NCI-H187 (cell line): Measurements from ENCODE around the gene TTC39C.
"Not testable (repeated sequence)": the region's sequence is repeated elsewhere in the genome, so short reads cannot be mapped to it uniquely, and the experiment has no call there.

Source experiments
- DNase-seq, 2 experiments: peaks; one replicate each; lab custom pipeline; 2025; lab: John Stamatoyannopoulos, UW

The TTC39C gene

GRCh38 chr18:24016643-24017042 lies 2.1 kb downstream of the TTC39C start:
- no peak for DNase-seq

- no peak for DNase-seq
These were observed 3.8 kb downstream of the TTC39C start for GRCh38 chr18:24018299-24018886.

GRCh38 chr18:24019641-24020331 lies 5.2 kb downstream of the TTC39C start:
- no peak for DNase-seq

GRCh38 chr18:24021505-24021904 lies 7.0 kb downstream of the TTC39C start:
- DNase-seq: no peak

- DNase-seq: no peak
These were observed 7.6 kb downstream of the TTC39C start for GRCh38 chr18:24022161-24022560.

- DNase-seq: no peak
These were observed 8.7 kb downstream of the TTC39C start for GRCh38 chr18:24023185-24023814.

- DNase-seq: no peak
These were observed 9.9 kb downstream of the TTC39C start for GRCh38 chr18:24024425-24024824.

- DNase-seq: no peak
These were observed 11.9 kb downstream of the TTC39C start for GRCh38 chr18:24026457-24026856.

GRCh38 chr18:24027156-24027827 lies 12.7 kb downstream of the TTC39C start:
- no peak for DNase-seq

GRCh38 chr18:24028946-24029345 lies 14.4 kb downstream of the TTC39C start:
- not testable (repeated sequence) for DNase-seq

GRCh38 chr18:24031318-24031717 lies 16.8 kb downstream of the TTC39C start:
- peak in 1 of 2 experiments; percentile 8 for DNase-seq

- no peak for DNase-seq
These were observed 17.4 kb downstream of the TTC39C start for GRCh38 chr18:24031916-24032315.

GRCh38 chr18:24033641-24034412 lies 19.3 kb downstream of the TTC39C start:
- DNase-seq: no peak

GRCh38 chr18:24035316-24035715 lies 20.8 kb downstream of the TTC39C start:
- DNase-seq: no peak

- no peak for DNase-seq
These were observed 25.1 kb downstream of the TTC39C start for GRCh38 chr18:24039671-24040070.

- no peak for DNase-seq
These were observed 27.1 kb downstream of the TTC39C start for GRCh38 chr18:24041691-24042090.

- DNase-seq: no peak
These were observed 28.8 kb downstream of the TTC39C start for GRCh38 chr18:24043403-24043802.

GRCh38 chr18:24048261-24048660 lies 33.7 kb downstream of the TTC39C start:
- DNase-seq: no peak

GRCh38 chr18:24049142-24049541 lies 34.6 kb downstream of the TTC39C start:
- DNase-seq: no peak

- no peak for DNase-seq
These were observed 36.7 kb downstream of the TTC39C start for GRCh38 chr18:24051031-24051947.

GRCh38 chr18:24052053-24052452 lies 37.5 kb downstream of the TTC39C start:
- no peak for DNase-seq
